ENCODE measurements around the gene FPR3. TPM values are rescaled to one million over a fixed set of nuclear protein-coding genes. Genes with fewer than 3 reads are reported as not detected.

The FPR3 gene
- total RNA-seq, 2 donors from 2014 or later: 11.1 to 18.0 TPM

DNA sequence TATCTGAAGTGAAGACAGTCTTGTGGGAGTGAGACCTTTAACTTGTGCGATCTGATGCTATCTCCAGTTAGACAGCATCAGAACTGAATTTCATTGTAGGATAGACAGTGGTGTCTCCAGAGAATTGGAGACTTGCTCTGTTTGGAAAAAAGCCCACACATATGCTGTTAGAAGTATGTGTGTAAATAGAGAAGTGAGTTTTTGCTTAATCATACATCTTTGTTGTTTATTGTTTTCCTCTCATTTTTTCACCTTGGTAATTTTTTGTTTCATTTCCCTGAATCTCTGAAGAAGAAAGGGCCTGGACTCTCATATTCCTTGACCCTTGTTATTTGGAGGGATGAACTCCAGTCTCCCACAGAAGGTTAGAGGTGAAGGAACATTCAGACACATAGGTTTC is 21.8 kb downstream of the FPR3 start:
- TF ChIP-seq, protein P1, sequence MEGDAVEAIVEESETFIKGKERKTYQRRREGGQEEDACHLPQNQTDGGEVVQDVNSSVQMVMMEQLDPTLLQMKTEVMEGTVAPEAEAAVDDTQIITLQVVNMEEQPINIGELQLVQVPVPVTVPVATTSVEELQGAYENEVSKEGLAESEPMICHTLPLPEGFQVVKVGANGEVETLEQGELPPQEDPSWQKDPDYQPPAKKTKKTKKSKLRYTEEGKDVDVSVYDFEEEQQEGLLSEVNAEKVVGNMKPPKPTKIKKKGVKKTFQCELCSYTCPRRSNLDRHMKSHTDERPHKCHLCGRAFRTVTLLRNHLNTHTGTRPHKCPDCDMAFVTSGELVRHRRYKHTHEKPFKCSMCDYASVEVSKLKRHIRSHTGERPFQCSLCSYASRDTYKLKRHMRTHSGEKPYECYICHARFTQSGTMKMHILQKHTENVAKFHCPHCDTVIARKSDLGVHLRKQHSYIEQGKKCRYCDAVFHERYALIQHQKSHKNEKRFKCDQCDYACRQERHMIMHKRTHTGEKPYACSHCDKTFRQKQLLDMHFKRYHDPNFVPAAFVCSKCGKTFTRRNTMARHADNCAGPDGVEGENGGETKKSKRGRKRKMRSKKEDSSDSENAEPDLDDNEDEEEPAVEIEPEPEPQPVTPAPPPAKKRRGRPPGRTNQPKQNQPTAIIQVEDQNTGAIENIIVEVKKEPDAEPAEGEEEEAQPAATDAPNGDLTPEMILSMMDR (IDR thresholded peaks at IDR 0.05): no peak
- DNase-seq (ENCODE audit: low spot score) (no peak), ATAC-seq (ENCODE audit: insufficient number of reproducible peaks, low FRiP score, low read depth) (no peak)
- no peaks in the 10 kb centered on the region for H3K36me3 ChIP-seq
- H3K4me3 ChIP-seq: no peak overlapping the region
- peaks cover 9 to 11% of the 10 kb centered on the region in 2 donors for H3K4me1 ChIP-seq (ENCODE audit: control insufficient read depth in 1 of 2, low read depth in 2 of 2)
- H3K9me3 ChIP-seq: no peaks in the 10 kb centered on the region
- H3K27me3 ChIP-seq (replicated peaks; ENCODE audit: insufficient read depth): no peaks in the 10 kb centered on the region
- no peak overlapping the region for H3K27ac ChIP-seq

DNA sequence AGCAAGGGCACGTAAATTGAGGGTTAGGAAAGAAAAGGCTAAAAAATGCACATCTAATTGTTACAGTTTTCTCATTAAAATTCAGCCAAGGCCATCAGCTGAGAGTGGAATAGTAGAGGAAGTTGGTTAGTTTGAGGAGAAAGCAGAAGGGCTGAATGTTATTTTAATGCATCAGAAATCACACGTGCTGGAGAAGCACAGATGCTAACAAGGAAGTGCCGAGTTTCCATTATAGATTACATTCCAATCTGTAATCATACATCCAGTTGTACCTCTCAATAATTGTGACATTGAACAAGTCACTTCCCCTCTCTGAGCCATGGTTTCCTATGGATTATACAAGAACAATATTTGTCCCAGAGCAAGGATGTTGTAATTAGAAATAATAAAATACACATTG is 25.1 kb downstream of the FPR3 start:
- no peak for ATAC-seq (ENCODE audit: insufficient number of reproducible peaks, low FRiP score, low read depth)
- peaks cover 9 to 11% of the 10 kb centered on the region in 2 donors for H3K4me1 ChIP-seq (ENCODE audit: control insufficient read depth in 1 of 2, low read depth in 2 of 2)
- H3K27me3 ChIP-seq (replicated peaks; ENCODE audit: insufficient read depth): no peaks in the 10 kb centered on the region
- no peak overlapping the region for H3K4me3 ChIP-seq
- no peaks in the 10 kb centered on the region for H3K9me3 ChIP-seq
- no peak overlapping the region for H3K27ac ChIP-seq
- no peaks in the 10 kb centered on the region for H3K36me3 ChIP-seq
- DNase-seq (ENCODE audit: low spot score): no peak
- TF ChIP-seq, protein P1 (IDR thresholded peaks at IDR 0.05): no peak

DNA sequence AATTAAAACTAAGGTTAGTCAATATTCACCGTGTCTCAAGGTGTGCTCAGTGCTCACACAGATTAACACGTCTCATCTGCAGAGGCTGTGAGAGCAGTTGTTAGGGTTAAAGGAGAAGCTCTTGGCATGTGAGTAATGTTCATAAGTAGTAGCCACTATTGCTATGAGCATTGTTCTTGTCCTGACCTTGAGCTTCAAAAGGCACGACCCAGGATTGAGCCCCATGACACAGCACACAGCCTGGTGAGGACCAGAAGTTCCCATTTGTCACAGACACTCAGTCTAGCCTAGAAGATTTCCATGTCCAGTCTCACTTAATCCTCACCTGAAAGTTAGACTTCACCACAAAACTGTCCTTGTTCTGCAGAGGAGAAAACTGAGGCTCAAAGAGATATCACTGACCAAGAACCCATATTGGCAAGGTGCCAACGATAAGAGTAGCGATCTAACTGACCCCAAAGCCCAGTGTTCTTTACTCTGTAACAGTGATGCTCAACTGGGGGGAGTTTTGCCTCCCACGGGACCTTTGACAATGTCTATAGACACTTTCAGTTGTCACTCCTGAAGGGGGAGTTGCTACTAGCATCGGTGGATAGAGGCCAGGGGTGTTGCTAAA is 26.0 kb downstream of the FPR3 start:
- ATAC-seq (ENCODE audit: insufficient number of reproducible peaks, low FRiP score, low read depth) (no peak), DNase-seq (ENCODE audit: low spot score) (no peak)
- H3K9me3 ChIP-seq: no peaks in the 10 kb centered on the region
- H3K27me3 ChIP-seq (replicated peaks; ENCODE audit: insufficient read depth): no peaks in the 10 kb centered on the region
- H3K27ac ChIP-seq: no peak overlapping the region
- peaks cover 9 to 11% of the 10 kb centered on the region in 2 donors for H3K4me1 ChIP-seq (ENCODE audit: control insufficient read depth in 1 of 2, low read depth in 2 of 2)
- no peak overlapping the region for H3K4me3 ChIP-seq
- TF ChIP-seq, protein P1 (IDR thresholded peaks at IDR 0.05): no peak
- no peaks in the 10 kb centered on the region for H3K36me3 ChIP-seq

DNA sequence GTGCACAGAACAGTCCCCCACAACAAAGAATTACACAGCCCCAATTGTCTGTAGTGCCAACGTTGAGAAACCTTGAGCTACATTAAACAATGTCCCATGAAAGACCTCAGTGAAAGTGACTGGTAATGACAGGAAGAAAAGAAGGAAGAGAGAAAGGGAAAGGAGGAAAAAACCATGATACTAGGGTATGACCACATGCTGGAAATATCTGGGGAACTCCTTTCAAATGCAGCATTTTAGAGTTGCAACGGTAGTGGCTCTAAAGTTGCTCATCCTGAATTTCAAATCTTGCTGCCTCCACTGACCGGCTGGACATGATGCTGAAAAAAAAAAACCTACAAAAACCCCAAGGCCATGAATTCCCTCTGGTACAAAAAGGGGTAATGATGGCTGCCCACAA is 26.5 kb downstream of the FPR3 start:
- H3K4me3 ChIP-seq: no peak overlapping the region
- ATAC-seq (ENCODE audit: insufficient number of reproducible peaks, low FRiP score, low read depth) (no peak), DNase-seq (ENCODE audit: low spot score) (no peak)
- H3K36me3 ChIP-seq: no peaks in the 10 kb centered on the region
- no peak overlapping the region for H3K27ac ChIP-seq
- TF ChIP-seq, protein P1 (IDR thresholded peaks at IDR 0.05): no peak
- H3K27me3 ChIP-seq (replicated peaks; ENCODE audit: insufficient read depth): no peaks in the 10 kb centered on the region
- peaks cover 9 to 11% of the 10 kb centered on the region in 2 donors for H3K4me1 ChIP-seq (ENCODE audit: control insufficient read depth in 1 of 2, low read depth in 2 of 2)
- no peaks in the 10 kb centered on the region for H3K9me3 ChIP-seq

DNA sequence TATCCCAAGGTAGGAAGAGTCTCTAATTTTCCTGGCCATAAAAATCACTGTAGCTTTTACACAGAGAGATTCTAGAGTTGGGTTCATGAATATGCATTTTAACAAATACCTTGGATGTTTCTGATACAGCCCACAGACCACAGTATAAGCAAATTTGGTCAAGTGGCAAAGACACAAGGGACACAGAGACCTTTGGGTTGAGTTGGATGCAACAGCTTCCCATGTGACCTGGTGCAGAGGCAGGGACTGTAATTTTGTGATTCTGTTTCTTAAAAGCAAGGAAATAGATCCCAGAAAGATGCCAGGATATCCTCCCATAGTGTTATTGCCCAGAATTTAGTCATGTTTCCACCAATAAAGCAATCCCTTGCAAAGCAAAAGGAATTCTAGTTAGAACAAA is 27.0 kb downstream of the FPR3 start:
- ATAC-seq (ENCODE audit: insufficient number of reproducible peaks, low FRiP score, low read depth) (no peak), DNase-seq (ENCODE audit: low spot score) (no peak)
- Histone ChIP-seq H3K27ac (no peak overlapping the region), H3K9me3 (no peaks in the 10 kb centered on the region), H3K27me3 (replicated peaks; ENCODE audit: insufficient read depth) (no peaks in the 10 kb centered on the region), H3K4me3 (no peak overlapping the region), H3K36me3 (no peaks in the 10 kb centered on the region), H3K4me1 (ENCODE audit: control insufficient read depth in 1 of 2, low read depth in 2 of 2) (peaks cover 7 to 11% of the 10 kb centered on the region in 2 donors)
- TF ChIP-seq, protein P1 (IDR thresholded peaks at IDR 0.05): no peak
